ENCODE data around the gene TBC1D14. TPM values are rescaled to one million over a fixed set of nuclear protein-coding genes. Genes with fewer than 3 reads are reported as not detected.

The TBC1D14 gene
- total RNA-seq, 2 donors from 2014 or later, result 42.3 to 43.5 TPM

DNA sequence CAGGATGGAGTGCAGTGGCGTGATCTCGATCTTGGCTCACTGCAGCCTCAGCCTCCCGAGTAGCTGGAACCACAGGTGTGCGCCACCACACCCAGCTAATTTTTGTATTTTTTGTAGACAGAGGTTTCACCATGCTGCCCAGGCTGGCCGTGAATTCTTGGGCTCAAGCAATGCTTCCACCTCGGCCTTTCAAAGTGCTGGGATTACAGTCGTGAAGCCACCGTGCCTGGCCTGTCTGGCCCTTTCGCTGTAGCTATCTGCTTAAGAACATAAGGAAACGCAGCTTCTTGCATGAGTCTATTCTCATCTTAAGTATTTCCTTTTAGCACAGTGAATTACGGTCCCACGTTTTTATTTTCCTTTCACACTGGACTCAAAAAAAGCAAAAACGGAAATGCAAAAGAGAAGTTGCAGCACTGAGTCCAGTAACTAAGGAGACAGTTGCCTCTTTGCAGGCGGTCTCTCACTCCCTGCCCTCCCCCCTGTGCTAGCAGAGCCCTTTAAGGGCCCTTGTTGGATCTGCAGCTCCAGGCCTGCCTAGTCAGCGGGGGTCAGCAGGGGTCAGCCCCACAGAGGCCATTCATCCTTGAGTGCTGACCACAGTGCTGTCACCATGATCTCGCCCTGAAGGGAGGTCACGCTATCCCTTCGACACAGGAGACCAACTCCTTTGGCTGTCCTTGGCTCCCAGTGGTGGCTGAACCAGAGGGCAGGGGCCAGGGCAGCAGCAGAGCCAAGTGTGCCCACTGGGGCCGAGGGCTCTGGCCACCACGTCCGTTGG, 21.8 kb upstream of the TBC1D14 start:
- Histone ChIP-seq H3K36me3 (ENCODE audit: control insufficient read depth, insufficient read depth, low read length) (peaks cover 10% of the 10 kb centered on the region), H3K9me3 (ENCODE audit: control insufficient read depth, low read length) (peaks cover 4% of the 10 kb centered on the region), H3K4me3 (ENCODE audit: low read length) (no peak overlapping the region), H3K9ac (ENCODE audit: extremely low read depth, low read length, poor library complexity, severe bottlenecking) (no peak overlapping the region), H3K27ac (ENCODE audit: low read depth, low read length) (no peak overlapping the region), H3K27me3 (ENCODE audit: control insufficient read depth, insufficient read depth, low read length, poor library complexity, severe bottlenecking) (no peaks in the 10 kb centered on the region), H3K4me1 (ENCODE audit: control insufficient read depth, insufficient read depth, low read length) (no peaks in the 10 kb centered on the region)
- Mint-ChIP-seq H3K27me3 (ENCODE audit: insufficient read depth) (no peaks in the 10 kb centered on the region), H3K36me3 (ENCODE audit: low read depth) (peaks cover 18% of the 10 kb centered on the region), H3K4me3 (no peak overlapping the region), H3K9me3 (peaks cover 17% of the 10 kb centered on the region), H3K4me1 (peaks cover 6% of the 10 kb centered on the region), H3K27ac (no peak overlapping the region)
- no peak for DNase-seq
- WGBS, 2 experiments (ENCODE audit: insufficient coverage in 1 of 2, insufficient read length in 1 of 2), result 87 to 92% methylated on average over 15 to 21 of the region's 21 CpGs
- TF ChIP-seq, protein P1, sequence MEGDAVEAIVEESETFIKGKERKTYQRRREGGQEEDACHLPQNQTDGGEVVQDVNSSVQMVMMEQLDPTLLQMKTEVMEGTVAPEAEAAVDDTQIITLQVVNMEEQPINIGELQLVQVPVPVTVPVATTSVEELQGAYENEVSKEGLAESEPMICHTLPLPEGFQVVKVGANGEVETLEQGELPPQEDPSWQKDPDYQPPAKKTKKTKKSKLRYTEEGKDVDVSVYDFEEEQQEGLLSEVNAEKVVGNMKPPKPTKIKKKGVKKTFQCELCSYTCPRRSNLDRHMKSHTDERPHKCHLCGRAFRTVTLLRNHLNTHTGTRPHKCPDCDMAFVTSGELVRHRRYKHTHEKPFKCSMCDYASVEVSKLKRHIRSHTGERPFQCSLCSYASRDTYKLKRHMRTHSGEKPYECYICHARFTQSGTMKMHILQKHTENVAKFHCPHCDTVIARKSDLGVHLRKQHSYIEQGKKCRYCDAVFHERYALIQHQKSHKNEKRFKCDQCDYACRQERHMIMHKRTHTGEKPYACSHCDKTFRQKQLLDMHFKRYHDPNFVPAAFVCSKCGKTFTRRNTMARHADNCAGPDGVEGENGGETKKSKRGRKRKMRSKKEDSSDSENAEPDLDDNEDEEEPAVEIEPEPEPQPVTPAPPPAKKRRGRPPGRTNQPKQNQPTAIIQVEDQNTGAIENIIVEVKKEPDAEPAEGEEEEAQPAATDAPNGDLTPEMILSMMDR (conservative IDR thresholded peaks at IDR 0.05), result no peak

DNA sequence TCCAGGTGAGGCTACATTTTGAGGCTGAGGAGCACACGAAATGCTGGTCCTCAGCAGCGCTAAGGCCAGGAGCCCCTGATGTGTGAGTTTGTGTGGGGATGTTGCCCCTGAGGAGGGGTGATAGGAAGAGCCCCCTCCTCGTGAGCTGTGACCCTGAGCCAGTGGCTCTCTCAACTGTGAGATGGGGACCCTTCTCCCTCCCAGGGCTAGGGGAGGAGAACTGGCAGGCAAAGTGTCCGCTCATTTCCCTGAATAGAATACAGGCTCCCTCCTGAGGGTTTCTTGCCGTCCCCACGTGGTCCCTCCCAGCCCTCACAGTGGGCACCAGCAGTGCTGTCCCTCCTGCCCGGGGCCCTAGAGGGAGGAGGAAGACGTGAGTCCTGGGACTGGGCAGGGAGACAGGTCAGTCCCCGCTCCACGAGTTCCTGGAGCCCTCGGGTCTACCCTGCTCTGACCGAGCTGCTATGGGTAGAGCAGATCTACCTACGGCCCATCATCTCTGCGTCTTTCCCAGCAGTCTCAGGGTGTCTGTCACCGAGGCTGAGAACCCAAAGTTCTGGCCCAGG, 21.0 kb upstream of the TBC1D14 start:
- DNase-seq, result no peak
- WGBS, 2 experiments (ENCODE audit: insufficient coverage in 1 of 2, insufficient read length in 1 of 2), result 86 to 89% methylated on average over 8 to 15 of the region's 15 CpGs
- TF ChIP-seq, protein P1 (conservative IDR thresholded peaks at IDR 0.05), result no peak
- Histone ChIP-seq H3K9me3 (ENCODE audit: control insufficient read depth, low read length) (peaks cover 4% of the 10 kb centered on the region), H3K27ac (ENCODE audit: low read depth, low read length) (no peak overlapping the region), H3K9ac (ENCODE audit: extremely low read depth, low read length, poor library complexity, severe bottlenecking) (no peak overlapping the region), H3K36me3 (ENCODE audit: control insufficient read depth, insufficient read depth, low read length) (peaks cover 2% of the 10 kb centered on the region), H3K4me1 (ENCODE audit: control insufficient read depth, insufficient read depth, low read length) (no peaks in the 10 kb centered on the region), H3K27me3 (ENCODE audit: control insufficient read depth, insufficient read depth, low read length, poor library complexity, severe bottlenecking) (no peaks in the 10 kb centered on the region), H3K4me3 (ENCODE audit: low read length) (no peak overlapping the region)
- no peaks in the 10 kb centered on the region for H3K27me3 Mint-ChIP-seq (ENCODE audit: insufficient read depth)
- H3K36me3 Mint-ChIP-seq (ENCODE audit: low read depth), result peaks cover 10% of the 10 kb centered on the region
- H3K9me3 Mint-ChIP-seq, result peaks cover 17% of the 10 kb centered on the region
- H3K27ac Mint-ChIP-seq, result no peak overlapping the region
- H3K4me1 Mint-ChIP-seq, result peaks cover 6% of the 10 kb centered on the region
- no peak overlapping the region for H3K4me3 Mint-ChIP-seq

GRCh38 chr4:6889101-6889735, 20.4 kb upstream of the TBC1D14 start:
- TF ChIP-seq, protein P1 (conservative IDR thresholded peaks at IDR 0.05), result no peak
- peaks cover 10% of the 10 kb centered on the region for H3K36me3 Mint-ChIP-seq (ENCODE audit: low read depth)
- H3K9me3 ChIP-seq (ENCODE audit: control insufficient read depth, low read length), result peaks cover 4% of the 10 kb centered on the region

More at GRCh38 chr4:6889101-6889735, 20.4 kb upstream of the TBC1D14 start:
- peaks cover 6% of the 10 kb centered on the region for H3K4me1 Mint-ChIP-seq
- Histone ChIP-seq H3K27ac (ENCODE audit: low read depth, low read length) (no peak overlapping the region), H3K4me3 (ENCODE audit: low read length) (no peak overlapping the region), H3K27me3 (ENCODE audit: control insufficient read depth, insufficient read depth, low read length, poor library complexity, severe bottlenecking) (no peaks in the 10 kb centered on the region), H3K9ac (ENCODE audit: extremely low read depth, low read length, poor library complexity, severe bottlenecking) (no peak overlapping the region), H3K4me1 (ENCODE audit: control insufficient read depth, insufficient read depth, low read length) (no peaks in the 10 kb centered on the region), H3K36me3 (ENCODE audit: control insufficient read depth, insufficient read depth, low read length) (no peaks in the 10 kb centered on the region)
- H3K9me3 Mint-ChIP-seq, result peaks cover 17% of the 10 kb centered on the region
- no peak overlapping the region for H3K4me3 Mint-ChIP-seq
- H3K27ac Mint-ChIP-seq, result no peak overlapping the region
- WGBS, 2 experiments (ENCODE audit: insufficient coverage in 1 of 2, insufficient read length in 1 of 2), result 94% methylated on average over 32 to 37 of the region's 37 CpGs
- H3K27me3 Mint-ChIP-seq (ENCODE audit: insufficient read depth), result no peaks in the 10 kb centered on the region
- DNase-seq, result no peak

Data from endodermal cell (in vitro differentiated cells).